NCI-H2196 treated with DMSO at 0.1 percent for 48 hours (cell line): ENCODE data around the gene CENPA.

ENCODE experiments used
- DNase-seq: peaks from one replicate; lab custom pipeline; 2025; ENCODE audit not compliant: unreplicated experiment; lab: John Stamatoyannopoulos, UW

CENPA gene

GRCh38 chr2:26838121-26838906 lies 52.5 kb downstream of the CENPA start:
- no peak for DNase-seq

GRCh38 chr2:26840937-26841610 lies 55.2 kb downstream of the CENPA start:
- DNase-seq: peak; percentile 18

GRCh38 chr2:26843041-26843440 lies 57.2 kb downstream of the CENPA start:
- DNase-seq: no peak
